ENCODE results near the gene PIK3AP1. TPM values are rescaled to one million over a fixed set of nuclear protein-coding genes. Genes with fewer than 3 reads are reported as not detected.

The PIK3AP1 gene
- total RNA-seq, 1 experiment from 2014 or later: 7.1 TPM

DNA sequence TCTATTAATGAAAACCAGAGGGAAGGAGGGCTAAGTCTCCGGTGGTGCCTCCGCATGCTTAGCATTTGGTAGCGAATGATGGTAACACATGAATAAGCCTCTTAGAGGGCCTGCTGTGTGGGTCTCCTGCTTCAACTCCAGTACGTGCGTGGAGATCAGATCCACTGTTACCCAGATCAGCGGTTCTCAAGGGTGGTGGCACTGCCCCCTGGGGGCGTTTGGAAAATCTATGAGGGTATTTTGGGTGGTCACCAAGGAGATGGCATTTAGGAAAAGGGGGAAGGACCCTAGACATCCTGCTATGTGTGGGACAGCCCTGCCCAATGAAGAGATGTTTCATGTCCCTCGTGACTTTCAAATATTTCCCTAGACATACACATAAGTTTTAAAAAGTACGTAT is 76.4 kb downstream of the PIK3AP1 start:
- Histone ChIP-seq H3K9me3 (ENCODE audit: control insufficient read depth in 1 of 2, insufficient read depth in 1 of 2, low read depth in 1 of 2, low read length in 2 of 2) (no peaks in the 10 kb centered on the region), H3K4me3 (replicated peaks in 1 of 2; ENCODE audit: low read depth in 1 of 2, low read length in 2 of 2) (no peak overlapping the region), H3K36me3 (ENCODE audit: control insufficient read depth in 1 of 2, insufficient read depth in 2 of 2, low read length in 2 of 2) (no peaks in the 10 kb centered on the region), H3K79me2 (ENCODE audit: insufficient read depth, low read length) (no peaks in the 10 kb centered on the region), H3K27ac (ENCODE audit: low read depth, low read length) (no peak overlapping the region), H3K9me2 (ENCODE audit: insufficient read depth) (no peaks in the 10 kb centered on the region), H3K4me1 (ENCODE audit: control insufficient read depth in 1 of 2, insufficient read depth in 2 of 2, low read length in 2 of 2) (peaks cover 3 to 22% of the 10 kb centered on the region in 2 experiments; a peak in 3 of 4 replicates), H4K20me1 (ENCODE audit: insufficient read depth) (no peaks in the 10 kb centered on the region), H3K9ac (ENCODE audit: low read length) (no peak overlapping the region), H2AFZ (ENCODE audit: low read depth, low read length, poor library complexity, severe bottlenecking) (no peak overlapping the region), H3K27me3 (ENCODE audit: insufficient read depth, low read length) (no peaks in the 10 kb centered on the region), H3K4me2 (ENCODE audit: low read length) (no peak overlapping the region)
- CTCF ChIA-PET: interaction anchor here (1.4 to 4.2 kb wide), 2 partner anchors 381 to 393 kb away, joined by 5 to 40 read pairs; no protein-coding TSS in a partner anchor
- intact Hi-C loops (cut with micrococcal nuclease): loop anchor here (1.0 to 10.0 kb wide), 3 partner anchors 186 to 383 kb away; no protein-coding TSS in a partner anchor
- RAD21 ChIA-PET (ENCODE audit: low non-redundant PET in 1 of 2, low total read pairs in 2 of 2, uncharacterized antibody in 2 of 2, unreplicated experiment in 2 of 2): no interaction called here
- TF ChIP-seq EZH2phosphoT487 (IDR thresholded peaks at IDR 0.05; ENCODE audit: borderline replicate concordance) (no peak), CTCF (IDR thresholded peaks at IDR 0.05 in 2 of 3, conservative IDR thresholded peaks at IDR 0.05 in 1 of 3; ENCODE audit: borderline replicate concordance in 1 of 3, insufficient read depth in 1 of 3, low read depth in 2 of 3, low read length in 2 of 3) (0 out of 6 replicates have a peak, but pooled peaks of 1 of the 3 experiments have one; percentile 14), YY1 (IDR thresholded peaks at IDR 0.05; ENCODE audit: extremely low read depth, insufficient replicate concordance, low read depth, low read length) (no peak)
- ATAC-seq (no peak), DNase-seq (ENCODE audit: low read depth, low spot score) (no peak)
- POLR2A ChIA-PET: no interaction called here
- no TSS peak for BruUV-seq (replicated peaks)

- Histone ChIP-seq H3K9me3 (ENCODE audit: control insufficient read depth in 1 of 2, insufficient read depth in 1 of 2, low read depth in 1 of 2, low read length in 2 of 2) (no peaks in the 10 kb centered on the region), H3K36me3 (ENCODE audit: control insufficient read depth in 1 of 2, insufficient read depth in 2 of 2, low read length in 2 of 2) (no peaks in the 10 kb centered on the region), H2AFZ (ENCODE audit: low read depth, low read length, poor library complexity, severe bottlenecking) (no peak overlapping the region), H3K27me3 (ENCODE audit: insufficient read depth, low read length) (no peaks in the 10 kb centered on the region), H3K9me2 (ENCODE audit: insufficient read depth) (no peaks in the 10 kb centered on the region), H3K9ac (ENCODE audit: low read length) (no peak overlapping the region), H3K4me3 (replicated peaks in 1 of 2; ENCODE audit: low read depth in 1 of 2, low read length in 2 of 2) (no peak overlapping the region), H3K4me2 (ENCODE audit: low read length) (no peak overlapping the region), H3K4me1 (ENCODE audit: control insufficient read depth in 1 of 2, insufficient read depth in 2 of 2, low read length in 2 of 2) (peaks cover 3 to 22% of the 10 kb centered on the region in 2 experiments; a peak in 3 of 4 replicates), H3K27ac (ENCODE audit: low read depth, low read length) (no peak overlapping the region), H3K79me2 (ENCODE audit: insufficient read depth, low read length) (no peaks in the 10 kb centered on the region), H4K20me1 (ENCODE audit: insufficient read depth) (no peaks in the 10 kb centered on the region)
- no TSS peak for BruUV-seq (replicated peaks)
- ATAC-seq (peak; percentile 68), DNase-seq (ENCODE audit: low read depth, low spot score) (peak; percentile 31)
- RAD21 ChIA-PET (ENCODE audit: low non-redundant PET in 1 of 2, low total read pairs in 2 of 2, uncharacterized antibody in 2 of 2, unreplicated experiment in 2 of 2): interaction anchor here in 1 of 2 experiments (1.0 kb wide), 1 partner anchor 101 kb away, joined by 5 read pairs; no protein-coding TSS in a partner anchor
- TF ChIP-seq JUND (IDR thresholded peaks at IDR 0.05) (no peak), CTCF (IDR thresholded peaks at IDR 0.05 in 2 of 3, conservative IDR thresholded peaks at IDR 0.05 in 1 of 3; ENCODE audit: borderline replicate concordance in 1 of 3, insufficient read depth in 1 of 3, low read depth in 2 of 3, low read length in 2 of 3) (peak; percentile 69 to 77 (median 71); a peak in 5 of 6 replicates), RAD21 (IDR thresholded peaks at IDR 0.05; ENCODE audit: low read depth) (peak; percentile 80)
- POLR2A ChIA-PET: no interaction called here
- intact Hi-C loops (cut with micrococcal nuclease): loop anchor here (1.0 to 10.0 kb wide), 3 partner anchors 187 to 384 kb away; no protein-coding TSS in a partner anchor
- CTCF ChIA-PET: interaction anchor here (0.6 to 4.2 kb wide), 7 partner anchors 8 to 430 kb away, joined by 3 to 40 read pairs (median 4); partner anchors contain the start of gene TLL2
Measured at GRCh38 chr10:96642973-96643372, 77.3 kb downstream of the PIK3AP1 start.

Data from HCT116 (cell line).